Activated naive CD8-positive, alpha-beta T cell (primary cell): ENCODE measurements around the gene TMEM60.

Experiments used
- H3K27ac Mint-ChIP-seq: one replicate; pipeline ENCODE4 v1.8.0; 2021; ENCODE audit warnings: mixed read lengths
- H3K27me3 Mint-ChIP-seq: one replicate; pipeline ENCODE4 v1.8.0; 2021; ENCODE audit warnings: mixed read lengths
- H3K36me3 Mint-ChIP-seq: one replicate; pipeline ENCODE4 v1.8.0; 2021; ENCODE audit warnings: mixed read lengths
- H3K4me1 Mint-ChIP-seq: one replicate; pipeline ENCODE4 v1.8.0; 2021; ENCODE audit warnings: low read depth, mixed read lengths
- H3K4me3 Mint-ChIP-seq: one replicate; pipeline ENCODE4 v1.8.0; 2021; ENCODE audit warnings: mild to moderate bottlenecking, mixed read lengths
- H3K9me3 Mint-ChIP-seq: one replicate; pipeline ENCODE4 v1.8.0; 2021; ENCODE audit warnings: low read depth, mixed read lengths

The TMEM60 gene

DNA sequence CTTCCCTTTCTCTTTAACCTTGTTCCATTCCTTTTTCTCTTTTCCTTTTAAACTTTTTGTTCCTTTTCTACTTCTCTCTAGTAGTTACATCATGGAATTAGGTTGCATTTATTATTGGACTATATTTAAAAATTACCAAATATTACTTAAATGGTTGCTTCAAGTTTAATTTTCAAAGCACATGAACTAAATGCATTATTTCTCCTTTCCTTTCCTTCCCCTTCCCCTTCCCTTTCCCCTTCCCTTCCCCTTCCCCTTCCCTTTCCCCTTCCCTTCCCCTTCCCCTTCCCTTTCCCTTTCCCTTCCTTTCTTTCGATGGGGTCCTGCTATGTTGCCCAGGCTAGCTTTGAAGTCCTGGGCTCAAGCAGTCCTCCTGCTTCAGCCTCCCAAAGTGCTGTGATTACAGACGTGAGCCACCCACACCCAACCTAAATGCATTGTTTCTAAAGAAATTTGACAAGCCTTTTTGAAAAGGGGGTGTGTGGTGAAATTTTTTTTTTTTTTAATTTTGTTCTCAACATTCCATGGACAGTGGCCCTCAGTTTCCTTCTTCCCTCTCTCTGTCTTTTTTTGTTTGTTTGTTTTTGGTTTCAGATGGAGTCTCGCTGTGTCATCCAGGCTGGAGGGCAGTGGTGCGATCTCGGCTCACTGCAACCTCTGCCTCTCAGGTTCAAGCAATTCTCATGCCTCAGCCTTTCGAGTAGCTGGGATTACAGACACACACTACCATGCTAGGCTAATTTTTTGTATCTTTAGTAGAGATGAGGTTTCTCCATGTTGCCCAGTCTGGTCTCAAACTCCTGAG, 31.2 kb downstream of the TMEM60 start:
- Mint-ChIP-seq H3K27ac (no peak overlapping the region), H3K9me3 (no peaks in the 10 kb centered on the region), H3K27me3 (no peaks in the 10 kb centered on the region), H3K4me3 (no peak overlapping the region), H3K36me3 (peaks cover 4% of the 10 kb centered on the region), H3K4me1 (peaks cover 22% of the 10 kb centered on the region)

DNA sequence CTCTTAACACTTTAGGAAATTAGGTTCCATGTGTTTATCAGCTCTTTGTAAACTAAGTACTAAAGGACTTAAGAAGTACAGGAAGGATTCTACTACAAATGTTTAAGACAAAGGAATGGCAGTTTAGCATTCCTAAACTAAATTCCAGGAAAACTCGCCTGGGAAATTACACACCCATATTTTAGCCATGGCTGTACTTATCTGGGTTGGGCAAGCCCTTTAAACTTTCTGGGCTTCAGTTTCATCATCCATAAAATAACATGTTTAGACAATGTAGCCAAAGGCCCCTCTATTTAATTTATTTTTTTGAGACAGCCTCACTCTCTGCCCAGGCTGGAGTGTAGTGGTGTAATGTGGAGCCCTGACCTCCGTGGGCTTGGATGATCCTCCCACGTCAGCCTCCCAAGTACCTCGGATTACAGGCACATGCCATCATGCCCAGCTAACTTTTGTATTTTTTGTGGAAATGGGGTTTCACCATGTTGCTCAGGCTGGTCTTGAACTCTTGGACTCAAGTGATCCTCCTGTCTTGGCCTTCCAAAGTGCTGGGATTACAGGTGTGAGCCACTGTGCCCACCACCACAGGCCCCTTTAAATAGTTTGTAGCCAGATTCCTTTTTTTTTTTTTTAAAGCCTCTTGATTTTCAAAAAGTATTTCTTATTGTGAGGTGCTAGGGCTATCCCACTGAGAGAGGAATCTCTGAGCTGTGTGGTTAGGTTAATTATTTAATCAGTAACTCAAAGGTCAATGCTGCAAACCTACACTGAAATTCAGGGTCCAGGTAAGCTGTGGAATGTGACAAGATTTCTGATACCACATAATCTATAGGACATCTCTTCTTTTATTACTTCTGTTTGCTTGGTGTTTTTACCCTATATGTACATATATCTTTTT, 32.1 kb downstream of the TMEM60 start:
- Mint-ChIP-seq H3K9me3 (no peaks in the 10 kb centered on the region), H3K27ac (no peak overlapping the region), H3K27me3 (no peaks in the 10 kb centered on the region), H3K4me1 (peaks cover 27% of the 10 kb centered on the region), H3K36me3 (peaks cover 4% of the 10 kb centered on the region), H3K4me3 (no peak overlapping the region)

DNA sequence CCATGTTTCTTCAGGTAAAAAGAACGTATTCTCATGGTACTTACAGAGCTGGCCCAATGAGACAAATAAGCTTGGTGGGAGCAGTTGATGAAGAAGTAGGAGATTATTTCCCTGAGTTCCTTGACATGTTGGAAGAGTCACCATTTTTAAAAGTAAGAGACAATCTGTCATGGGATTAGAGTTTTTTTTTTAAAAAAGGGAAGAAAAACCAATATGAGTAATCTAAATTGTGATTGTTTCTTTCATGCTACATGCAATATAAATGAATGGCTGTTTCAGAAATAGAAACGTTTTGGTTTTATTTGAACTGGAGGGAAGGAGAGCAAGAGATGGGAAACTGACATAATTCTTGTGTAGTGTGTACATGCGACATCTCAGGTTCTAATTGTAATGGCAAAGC, 32.8 kb downstream of the TMEM60 start:
- Mint-ChIP-seq H3K27ac (no peak overlapping the region), H3K4me3 (no peak overlapping the region), H3K4me1 (peaks cover 27% of the 10 kb centered on the region), H3K9me3 (no peaks in the 10 kb centered on the region), H3K36me3 (peaks cover 2% of the 10 kb centered on the region), H3K27me3 (no peaks in the 10 kb centered on the region)

DNA sequence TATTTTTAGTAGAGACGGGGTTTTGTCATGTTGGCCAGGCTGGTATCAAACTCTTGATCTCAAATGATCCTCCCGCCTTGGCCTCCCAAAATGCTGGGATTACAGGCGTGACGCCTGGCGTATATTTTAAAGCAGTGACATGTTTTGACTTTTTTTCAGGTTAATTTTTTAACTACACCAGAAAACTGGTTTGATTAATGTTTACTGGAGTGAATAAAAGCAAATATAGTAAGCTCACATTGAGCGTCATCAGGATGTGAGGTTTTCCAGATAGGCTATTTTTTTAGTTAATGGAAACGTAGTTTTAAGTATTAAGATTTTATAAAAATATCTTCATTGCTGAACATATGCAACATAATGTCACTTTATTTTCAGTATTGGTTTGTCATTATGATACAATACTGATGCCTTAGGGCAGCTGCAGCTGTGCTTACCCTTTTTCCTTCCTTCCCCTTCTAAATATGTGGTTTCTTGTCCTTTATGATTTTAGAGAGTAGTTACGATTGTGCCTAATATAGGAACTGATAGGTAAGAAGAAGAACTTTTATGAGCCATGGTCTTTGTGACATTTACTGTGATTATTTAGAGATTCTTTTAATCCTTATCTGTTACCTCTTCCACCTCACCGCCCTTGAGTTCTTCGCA, 37.3 kb downstream of the TMEM60 start:
- no peak overlapping the region for H3K4me3 Mint-ChIP-seq

DNA sequence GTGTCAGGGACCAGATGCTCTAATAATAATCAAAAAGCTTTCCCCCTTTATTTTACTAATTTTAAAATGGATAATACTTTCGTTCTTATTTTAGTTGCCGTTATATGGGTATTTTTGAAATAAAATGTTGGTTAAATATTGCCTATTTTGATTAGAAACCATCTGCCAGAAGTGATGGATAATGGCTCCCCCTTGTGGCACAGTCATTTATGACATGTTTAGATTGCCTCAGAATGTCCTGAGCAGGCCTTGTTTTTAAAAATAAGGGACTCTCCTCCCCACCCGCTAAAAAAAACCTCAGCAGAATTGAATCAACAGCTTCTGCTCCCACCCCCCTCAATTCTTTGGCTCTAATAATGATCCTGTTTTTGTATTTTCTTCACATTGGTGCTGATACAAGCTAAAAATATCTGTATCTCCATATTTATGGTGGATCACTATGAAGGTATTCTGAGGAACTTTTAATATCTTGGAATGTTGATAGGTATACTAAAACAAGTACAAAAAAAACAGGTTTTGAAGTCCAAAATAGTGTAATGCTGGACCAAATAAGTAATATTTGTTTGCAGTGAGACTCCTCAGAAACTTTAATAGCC, 38.8 kb downstream of the TMEM60 start:
- Mint-ChIP-seq H3K27me3 (no peaks in the 10 kb centered on the region), H3K4me1 (peaks cover 46% of the 10 kb centered on the region), H3K27ac (no peak overlapping the region), H3K36me3 (no peaks in the 10 kb centered on the region), H3K9me3 (no peaks in the 10 kb centered on the region), H3K4me3 (no peak overlapping the region)

More for the DNA sequence above, 37.3 kb downstream of the TMEM60 start:
- Mint-ChIP-seq H3K27me3 (no peaks in the 10 kb centered on the region), H3K9me3 (no peaks in the 10 kb centered on the region), H3K4me1 (peaks cover 45% of the 10 kb centered on the region), H3K27ac (no peak overlapping the region), H3K36me3 (no peaks in the 10 kb centered on the region)

DNA sequence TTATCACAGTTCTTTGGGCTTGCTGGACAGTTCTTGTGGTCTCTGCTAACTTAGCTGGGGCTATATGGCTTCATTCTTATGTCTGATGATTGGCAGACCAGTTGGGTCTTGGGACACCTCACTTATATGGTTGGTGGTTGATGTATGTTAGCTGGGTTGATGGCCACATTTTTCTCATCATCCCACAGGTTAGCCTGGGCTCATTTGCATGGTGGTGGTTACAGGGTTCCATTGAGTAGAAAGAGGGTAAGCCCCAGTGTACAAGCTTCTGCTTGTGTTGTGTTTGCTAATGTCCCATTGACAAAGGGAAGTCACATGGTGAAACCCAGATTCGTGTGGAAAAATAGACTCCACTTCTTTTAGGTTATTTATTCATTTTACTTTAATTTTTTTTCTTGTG, 40.6 kb downstream of the TMEM60 start:
- H3K4me1 Mint-ChIP-seq = peaks cover 47% of the 10 kb centered on the region
- no peaks in the 10 kb centered on the region for H3K9me3 Mint-ChIP-seq
- H3K27me3 Mint-ChIP-seq = no peaks in the 10 kb centered on the region
- H3K36me3 Mint-ChIP-seq = no peaks in the 10 kb centered on the region
- H3K4me3 Mint-ChIP-seq = no peak overlapping the region
- H3K27ac Mint-ChIP-seq = peak overlapping the region; percentile 50

DNA sequence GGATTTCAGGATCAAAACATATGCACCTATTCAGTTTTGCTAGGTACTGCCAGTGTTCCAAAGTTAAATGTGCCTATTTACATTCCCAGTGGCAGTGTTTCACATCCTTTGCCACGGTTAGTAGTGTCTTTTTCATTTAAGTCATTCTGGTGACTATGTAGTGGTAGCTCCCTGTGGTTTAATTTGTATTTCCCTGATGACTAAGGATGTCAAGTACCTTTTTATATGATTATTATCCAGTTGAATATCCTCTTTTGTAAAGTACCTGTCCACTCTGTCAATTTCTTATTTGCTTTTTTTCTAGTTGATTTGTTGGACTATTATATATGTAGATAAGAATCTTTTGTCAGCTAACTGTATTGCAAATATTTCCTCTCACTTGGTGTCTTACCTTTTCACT, 45.1 kb downstream of the TMEM60 start:
- H3K4me3 Mint-ChIP-seq = no peak overlapping the region
- H3K36me3 Mint-ChIP-seq = peaks cover 2% of the 10 kb centered on the region
- H3K9me3 Mint-ChIP-seq = no peaks in the 10 kb centered on the region
- peaks cover 58% of the 10 kb centered on the region for H3K4me1 Mint-ChIP-seq
- peak overlapping the region; percentile 71 for H3K27ac Mint-ChIP-seq
- H3K27me3 Mint-ChIP-seq = no peaks in the 10 kb centered on the region

DNA sequence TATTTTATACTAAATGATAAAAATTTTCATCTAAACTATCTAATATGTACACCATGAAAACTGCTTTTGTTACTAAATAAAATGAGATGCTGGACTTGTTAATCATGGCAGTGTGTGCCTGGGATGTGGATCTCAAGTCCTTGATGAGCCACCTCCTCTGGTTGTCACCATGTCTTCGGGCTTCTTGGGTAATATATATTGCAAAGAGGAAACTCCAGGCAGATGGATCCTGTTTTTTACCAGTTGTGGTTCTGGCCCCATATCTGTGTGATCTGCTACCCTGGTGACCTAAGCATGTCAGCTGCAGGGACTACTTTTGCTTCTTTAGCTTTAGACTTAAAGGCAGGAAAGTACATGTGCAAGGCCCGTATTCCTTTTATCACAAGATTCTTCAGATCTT, 46.2 kb downstream of the TMEM60 start:
- Mint-ChIP-seq H3K4me1 (peaks cover 63% of the 10 kb centered on the region), H3K4me3 (no peak overlapping the region), H3K27me3 (no peaks in the 10 kb centered on the region)

DNA sequence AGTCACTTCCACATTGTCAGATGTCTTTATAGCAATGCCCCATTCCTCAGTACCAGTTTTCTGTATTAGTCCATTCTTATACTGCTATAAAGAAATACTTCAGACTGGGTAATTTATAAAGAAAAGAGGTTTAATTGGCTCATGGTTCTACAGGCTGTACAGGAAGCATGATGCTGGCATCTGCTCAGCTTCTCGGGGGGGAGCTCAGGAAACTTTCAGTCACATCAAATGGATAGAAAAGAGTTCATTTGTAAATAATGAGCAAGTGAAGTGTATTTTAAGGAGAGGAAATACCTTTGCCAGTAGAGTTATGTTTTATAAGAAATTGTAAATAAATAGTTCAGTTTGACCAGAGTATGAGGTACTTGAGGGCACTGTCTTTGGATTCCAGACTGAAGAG, 50.5 kb downstream of the TMEM60 start:
- Mint-ChIP-seq H3K4me1 (peaks cover 53% of the 10 kb centered on the region), H3K9me3 (no peaks in the 10 kb centered on the region), H3K27ac (peak overlapping the region; percentile 11)

More for the DNA sequence above, 46.2 kb downstream of the TMEM60 start:
- Mint-ChIP-seq H3K9me3 (no peaks in the 10 kb centered on the region), H3K36me3 (peaks cover 2% of the 10 kb centered on the region), H3K27ac (peak overlapping the region; percentile 66)

DNA sequence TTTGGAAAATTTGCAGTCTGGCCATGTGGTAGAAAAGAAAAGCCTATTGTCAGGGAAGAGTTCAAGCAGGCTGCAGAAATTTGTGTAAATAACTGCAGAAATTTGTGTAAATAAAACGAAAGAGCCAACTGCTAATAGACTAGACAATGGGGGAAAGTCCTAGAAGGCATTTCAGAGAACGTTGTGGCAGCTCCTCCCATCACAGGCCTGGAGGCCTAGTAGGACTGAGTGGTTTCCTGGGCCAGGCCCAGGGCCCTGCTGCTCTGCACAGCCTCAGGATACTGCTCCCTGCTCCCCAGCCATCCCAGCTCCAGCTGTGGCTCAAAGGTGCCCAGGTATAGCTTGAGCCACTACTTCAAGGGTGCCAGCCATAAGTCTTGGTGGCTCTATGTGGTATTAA, 51.1 kb downstream of the TMEM60 start:
- Mint-ChIP-seq H3K4me3 (no peak overlapping the region), H3K9me3 (no peaks in the 10 kb centered on the region), H3K27ac (no peak overlapping the region), H3K4me1 (peaks cover 48% of the 10 kb centered on the region), H3K27me3 (no peaks in the 10 kb centered on the region), H3K36me3 (peaks cover 8% of the 10 kb centered on the region)

More for the DNA sequence above, 50.5 kb downstream of the TMEM60 start:
- no peaks in the 10 kb centered on the region for H3K27me3 Mint-ChIP-seq
- H3K4me3 Mint-ChIP-seq = no peak overlapping the region
- H3K36me3 Mint-ChIP-seq = peaks cover 8% of the 10 kb centered on the region

DNA sequence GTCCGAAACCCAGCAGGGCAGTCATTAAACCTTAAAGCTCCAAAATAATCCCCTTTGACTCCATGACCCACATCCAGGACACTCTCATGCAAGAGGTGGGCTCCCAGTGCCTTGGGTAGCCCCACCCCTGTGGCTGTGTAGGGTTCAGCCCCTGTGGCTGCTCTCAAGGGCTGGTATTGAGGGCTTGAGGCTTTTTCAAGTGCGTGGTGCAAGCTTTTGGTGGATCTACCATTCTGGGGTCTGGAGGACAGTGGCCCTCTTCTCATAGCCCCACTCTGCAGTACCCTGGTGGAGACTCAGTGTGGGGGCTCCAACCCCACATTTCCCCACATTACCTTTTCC, 51.4 kb downstream of the TMEM60 start:
- no peak overlapping the region for H3K4me3 Mint-ChIP-seq
- H3K27me3 Mint-ChIP-seq = no peaks in the 10 kb centered on the region
- H3K9me3 Mint-ChIP-seq = no peaks in the 10 kb centered on the region
- H3K27ac Mint-ChIP-seq = no peak overlapping the region
- H3K4me1 Mint-ChIP-seq = peaks cover 46% of the 10 kb centered on the region
- peaks cover 8% of the 10 kb centered on the region for H3K36me3 Mint-ChIP-seq

DNA sequence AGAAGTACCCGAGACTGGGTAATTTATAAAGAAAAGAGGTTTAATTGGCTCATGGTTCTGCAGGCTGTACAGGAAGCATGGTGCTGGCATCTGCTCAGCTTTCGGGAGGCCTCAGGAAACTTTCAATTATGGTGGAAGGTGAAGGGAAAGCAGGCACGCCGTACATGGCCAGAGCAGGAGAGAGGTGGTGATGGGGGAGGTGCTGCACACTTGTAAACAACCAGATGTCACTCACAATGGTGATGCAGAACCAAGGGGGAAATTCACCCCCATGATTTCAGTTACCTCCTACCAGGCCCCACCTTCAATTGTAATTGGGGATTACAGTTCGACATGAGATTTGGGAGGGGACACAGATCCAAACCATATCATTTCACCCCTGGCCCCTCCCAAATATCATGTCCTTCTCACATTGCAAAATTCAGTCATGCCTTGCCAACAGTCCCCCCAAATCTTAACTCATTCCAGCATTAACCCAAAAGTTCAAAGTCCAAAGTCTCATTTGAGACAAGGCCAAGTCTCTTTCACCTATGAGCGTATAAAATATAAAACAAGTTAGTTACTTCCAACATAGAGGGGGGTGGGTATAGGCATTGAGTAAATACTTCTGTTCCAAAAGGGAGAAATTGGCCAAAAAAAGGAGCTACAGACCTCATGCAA, 51.9 kb downstream of the TMEM60 start:
- no peak overlapping the region for H3K4me3 Mint-ChIP-seq
- no peaks in the 10 kb centered on the region for H3K27me3 Mint-ChIP-seq
- no peak overlapping the region for H3K27ac Mint-ChIP-seq
- H3K9me3 Mint-ChIP-seq = no peaks in the 10 kb centered on the region
- peaks cover 8% of the 10 kb centered on the region for H3K36me3 Mint-ChIP-seq
- H3K4me1 Mint-ChIP-seq = peaks cover 42% of the 10 kb centered on the region

DNA sequence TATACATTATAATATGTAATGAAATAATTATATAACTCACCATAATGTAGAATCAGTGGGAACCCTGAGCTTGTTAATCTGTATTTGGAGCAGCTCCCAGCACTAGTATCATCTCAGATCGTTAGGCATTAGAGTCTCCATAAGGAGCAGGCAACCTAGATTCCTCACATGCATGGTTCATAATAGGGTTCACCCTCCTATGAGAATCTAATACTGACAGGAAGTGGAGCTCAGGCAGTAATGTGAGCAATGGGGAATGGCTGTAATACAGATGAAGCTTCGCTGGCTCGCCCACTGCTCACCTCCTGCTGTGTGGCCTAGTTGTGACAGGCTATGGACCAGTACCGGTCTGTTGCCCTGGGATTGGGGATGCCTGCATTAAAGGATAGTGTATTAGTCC, 52.5 kb downstream of the TMEM60 start:
- Mint-ChIP-seq H3K27me3 (no peaks in the 10 kb centered on the region), H3K9me3 (no peaks in the 10 kb centered on the region), H3K27ac (no peak overlapping the region), H3K36me3 (peaks cover 8% of the 10 kb centered on the region), H3K4me3 (no peak overlapping the region), H3K4me1 (peaks cover 38% of the 10 kb centered on the region)
